ENCODE measurements around the gene OLIG1. TPM values are rescaled to one million over a fixed set of nuclear protein-coding genes. Genes with fewer than 3 reads are reported as not detected.

The OLIG1 gene
- total RNA-seq, 3 donors from 2014 or later = not detected

DNA sequence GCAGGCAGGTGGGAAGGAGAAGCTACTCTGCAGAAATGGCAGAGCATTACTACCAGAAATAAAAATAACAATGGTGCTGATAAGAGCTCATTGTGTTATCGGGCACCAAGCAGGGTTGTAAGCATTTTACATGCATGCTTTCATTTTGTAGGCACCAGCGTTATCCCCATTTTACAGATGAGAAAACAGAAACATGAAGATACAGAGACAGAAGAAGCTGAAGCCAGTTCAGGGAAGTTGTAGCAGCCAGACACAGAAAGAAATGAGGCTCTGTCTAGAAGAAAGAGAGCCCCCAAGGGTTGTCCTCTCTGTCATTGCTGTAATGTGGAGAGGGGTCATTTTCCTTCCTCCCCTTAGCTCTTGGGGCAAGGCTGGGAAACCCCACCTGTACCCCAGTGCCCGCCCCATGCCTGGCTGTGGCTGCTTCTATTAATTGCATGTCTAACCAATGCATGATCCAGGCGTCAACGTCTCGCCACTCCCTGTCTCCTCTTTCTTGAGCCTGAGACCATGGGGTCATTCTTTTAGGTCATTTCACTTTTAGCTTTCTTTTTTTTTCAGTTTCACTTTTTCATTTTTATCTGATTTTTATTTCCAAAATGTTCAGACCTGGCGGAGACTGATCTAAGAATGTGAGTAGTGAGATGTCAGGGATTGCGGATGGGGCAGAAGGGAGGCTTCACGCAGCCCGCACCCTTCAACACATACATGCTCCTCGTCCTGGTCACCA is 6.8 kb downstream of the OLIG1 start:
- Histone ChIP-seq H3K9me3 (no peaks in the 10 kb centered on the region), H3K4me3 (no peak overlapping the region), H3K27me3 (peaks cover 0 to 31% of the 10 kb centered on the region in 2 donors), H3K36me3 (no peaks in the 10 kb centered on the region), H3K4me1 (peaks cover 0 to 4% of the 10 kb centered on the region in 2 donors), H3K27ac (no peak overlapping the region)
- intact Hi-C loops (cut with DNase I; ENCODE audit: low total_unique reads) = no loop called here
- TF ChIP-seq POLR2AphosphoS5 (IDR thresholded peaks at IDR 0.05) = no peak
- TF ChIP-seq POLR2A (IDR thresholded peaks at IDR 0.05) = no peak
- TF ChIP-seq, protein P1, sequence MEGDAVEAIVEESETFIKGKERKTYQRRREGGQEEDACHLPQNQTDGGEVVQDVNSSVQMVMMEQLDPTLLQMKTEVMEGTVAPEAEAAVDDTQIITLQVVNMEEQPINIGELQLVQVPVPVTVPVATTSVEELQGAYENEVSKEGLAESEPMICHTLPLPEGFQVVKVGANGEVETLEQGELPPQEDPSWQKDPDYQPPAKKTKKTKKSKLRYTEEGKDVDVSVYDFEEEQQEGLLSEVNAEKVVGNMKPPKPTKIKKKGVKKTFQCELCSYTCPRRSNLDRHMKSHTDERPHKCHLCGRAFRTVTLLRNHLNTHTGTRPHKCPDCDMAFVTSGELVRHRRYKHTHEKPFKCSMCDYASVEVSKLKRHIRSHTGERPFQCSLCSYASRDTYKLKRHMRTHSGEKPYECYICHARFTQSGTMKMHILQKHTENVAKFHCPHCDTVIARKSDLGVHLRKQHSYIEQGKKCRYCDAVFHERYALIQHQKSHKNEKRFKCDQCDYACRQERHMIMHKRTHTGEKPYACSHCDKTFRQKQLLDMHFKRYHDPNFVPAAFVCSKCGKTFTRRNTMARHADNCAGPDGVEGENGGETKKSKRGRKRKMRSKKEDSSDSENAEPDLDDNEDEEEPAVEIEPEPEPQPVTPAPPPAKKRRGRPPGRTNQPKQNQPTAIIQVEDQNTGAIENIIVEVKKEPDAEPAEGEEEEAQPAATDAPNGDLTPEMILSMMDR (IDR thresholded peaks at IDR 0.05) = no peak
- no peak for DNase-seq (ENCODE audit: low spot score in 2 of 2)

DNA sequence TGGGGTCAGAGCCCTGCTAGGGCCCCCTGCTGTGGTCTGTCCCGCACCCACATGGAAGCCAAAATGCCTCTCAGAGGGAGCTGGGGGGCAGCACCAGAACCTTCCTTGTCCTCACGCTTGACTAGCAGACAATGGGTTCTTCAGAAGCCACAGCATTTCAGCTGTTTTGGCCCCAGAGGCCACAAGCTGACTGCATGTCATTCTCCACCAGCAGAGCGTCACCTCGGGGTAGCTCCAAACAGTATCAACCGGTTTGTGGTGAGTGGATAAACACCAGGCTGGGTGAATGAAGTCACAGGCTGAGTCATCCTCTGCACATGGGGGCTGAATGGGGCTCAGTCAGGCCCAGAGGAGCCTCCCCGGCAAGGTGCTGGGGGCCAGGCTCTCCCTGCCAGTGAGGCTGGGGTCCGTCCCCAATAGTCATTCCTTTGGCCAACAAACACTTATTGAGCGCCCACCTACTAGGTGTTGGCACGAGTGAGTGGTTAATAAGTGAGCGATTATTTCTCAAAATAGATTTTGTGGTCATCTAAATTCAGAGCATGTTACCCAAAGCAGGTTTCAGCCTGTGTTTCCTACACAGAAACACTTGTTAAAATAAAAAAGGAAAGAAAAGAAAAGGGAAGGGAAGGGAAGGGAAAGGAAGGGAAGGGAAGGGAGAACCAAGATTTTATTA is 9.1 kb downstream of the OLIG1 start:
- Histone ChIP-seq H3K27me3 (peaks cover 0 to 8% of the 10 kb centered on the region in 2 donors), H3K27ac (peak overlapping the region; percentile 61 to 68), H3K9me3 (no peaks in the 10 kb centered on the region), H3K4me1 (no peaks in the 10 kb centered on the region), H3K36me3 (no peaks in the 10 kb centered on the region), H3K4me3 (no peak overlapping the region)
- peak in 1 of 2 donors; percentile 66 for DNase-seq (ENCODE audit: low spot score in 2 of 2)
- TF ChIP-seq POLR2AphosphoS5 (IDR thresholded peaks at IDR 0.05) (peak in 1 of 3 donors; percentile 20), POLR2A (IDR thresholded peaks at IDR 0.05) (no peak)
- TF ChIP-seq, protein P1 (IDR thresholded peaks at IDR 0.05) = peak in 1 of 3 donors; percentile 10
- intact Hi-C loops (cut with DNase I; ENCODE audit: low total_unique reads) = no loop called here

DNA sequence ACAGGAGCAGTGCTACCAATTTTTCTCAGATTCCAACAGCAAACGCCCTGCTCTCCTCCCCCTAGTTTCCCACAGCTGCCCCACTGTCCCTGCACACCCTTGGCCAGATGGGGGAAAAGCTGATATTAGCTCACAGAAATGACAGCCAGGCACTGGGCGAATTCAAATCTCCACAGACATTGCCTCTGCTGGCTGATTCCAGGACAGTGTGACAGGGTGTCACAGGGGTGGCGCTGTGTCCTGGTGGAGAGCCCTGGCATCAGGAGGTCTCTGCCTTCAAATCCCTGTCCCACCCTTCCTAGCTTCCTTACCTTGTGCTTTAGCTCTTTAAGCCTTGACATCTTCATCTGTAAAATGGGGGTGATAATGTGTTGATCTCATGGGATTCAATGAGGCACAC is 10.4 kb downstream of the OLIG1 start:
- H3K27me3 ChIP-seq = no peaks in the 10 kb centered on the region
- H3K36me3 ChIP-seq = no peaks in the 10 kb centered on the region
- intact Hi-C loops (cut with DNase I; ENCODE audit: low total_unique reads) = no loop called here
- no peak overlapping the region for H3K27ac ChIP-seq
- no peaks in the 10 kb centered on the region for H3K4me1 ChIP-seq
- no peak overlapping the region for H3K4me3 ChIP-seq
- H3K9me3 ChIP-seq = no peaks in the 10 kb centered on the region
- no peak for DNase-seq (ENCODE audit: low spot score in 2 of 2)
- TF ChIP-seq POLR2AphosphoS5 (IDR thresholded peaks at IDR 0.05) = no peak
- no peak for TF ChIP-seq POLR2A (IDR thresholded peaks at IDR 0.05)
- TF ChIP-seq, protein P1 (IDR thresholded peaks at IDR 0.05) = no peak

DNA sequence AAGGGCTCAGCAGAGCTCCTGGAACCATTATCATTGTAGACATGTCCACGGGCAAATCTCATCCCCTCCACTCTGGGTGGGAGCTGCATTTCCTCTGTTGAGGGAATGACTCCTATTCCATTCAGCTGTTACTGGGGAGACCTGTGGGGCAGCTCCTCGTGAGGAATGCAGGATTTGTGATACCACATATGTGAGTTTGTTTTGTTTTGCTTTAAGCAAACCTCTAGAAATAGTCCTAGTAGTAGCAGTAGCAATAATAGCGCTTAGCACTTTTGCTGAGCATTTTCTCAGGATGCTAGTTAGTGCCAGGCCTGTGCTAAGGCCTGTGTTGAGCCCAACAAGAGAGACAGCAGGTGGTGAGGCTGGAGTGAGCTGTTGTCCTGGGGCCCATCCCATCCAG is 10.8 kb downstream of the OLIG1 start:
- H3K9me3 ChIP-seq = no peaks in the 10 kb centered on the region
- no peaks in the 10 kb centered on the region for H3K36me3 ChIP-seq
- TF ChIP-seq POLR2A (IDR thresholded peaks at IDR 0.05) (no peak), POLR2AphosphoS5 (IDR thresholded peaks at IDR 0.05) (no peak)
- intact Hi-C loops (cut with DNase I; ENCODE audit: low total_unique reads) = no loop called here
- H3K27ac ChIP-seq = no peak overlapping the region
- H3K27me3 ChIP-seq = no peaks in the 10 kb centered on the region
- H3K4me3 ChIP-seq = no peak overlapping the region
- no peak for DNase-seq (ENCODE audit: low spot score in 2 of 2)
- H3K4me1 ChIP-seq = no peaks in the 10 kb centered on the region

DNA sequence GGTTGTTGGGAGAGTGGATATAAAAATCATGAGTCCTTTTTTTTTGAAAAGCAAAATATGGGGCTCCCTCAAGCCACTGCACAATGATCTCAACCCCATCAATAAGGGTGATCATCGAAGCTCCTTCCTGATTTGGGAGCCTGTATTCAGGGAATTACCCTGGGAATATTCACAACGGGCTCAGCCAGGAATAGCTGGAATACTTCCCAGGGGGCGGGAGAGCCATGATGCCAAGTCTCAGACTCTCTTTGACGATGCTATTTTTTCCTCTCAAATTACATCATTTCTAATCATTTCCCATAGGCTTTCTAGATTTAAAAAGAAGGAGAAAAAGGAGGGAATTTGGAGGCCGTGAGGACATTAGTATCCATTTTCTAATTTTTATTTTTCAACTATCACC is 18.4 kb downstream of the OLIG1 start:
- intact Hi-C loops (cut with DNase I; ENCODE audit: low total_unique reads) = no loop called here
- Histone ChIP-seq H3K4me1 (no peaks in the 10 kb centered on the region), H3K27ac (no peak overlapping the region), H3K4me3 (no peak overlapping the region), H3K27me3 (no peaks in the 10 kb centered on the region), H3K9me3 (no peaks in the 10 kb centered on the region), H3K36me3 (no peaks in the 10 kb centered on the region)
- no peak for DNase-seq (ENCODE audit: low spot score in 2 of 2)
- TF ChIP-seq POLR2AphosphoS5 (IDR thresholded peaks at IDR 0.05) = no peak
- no peak for TF ChIP-seq POLR2A (IDR thresholded peaks at IDR 0.05)
- TF ChIP-seq, protein P1 (IDR thresholded peaks at IDR 0.05) = no peak
